HepG2 (cell line): ENCODE results near the gene WTAP. TPM values are rescaled to one million over a fixed set of nuclear protein-coding genes. Genes with fewer than 3 reads are reported as not detected.

Experiments used
- CAMTA2 ChIP-seq: sonication (generic); formaldehyde crosslinking; IDR thresholded peaks from 2 replicates; pipeline ENCODE4 v1.4.0; 2020; ENCODE audit warnings: mild to moderate bottlenecking, missing genetic modification reagents, borderline replicate concordance
- E2F1 ChIP-seq: sonication (generic); formaldehyde crosslinking; IDR thresholded peaks from 2 replicates; pipeline ENCODE4 v1.5.0; 2020; ENCODE audit warnings: missing genetic modification reagents
- HMGXB4 ChIP-seq, 2 experiments: sonication (generic) in 1 of 2; formaldehyde crosslinking in 1 of 2; IDR thresholded peaks; 2 replicates each; pipeline versions ENCODE4 v1.4.0 to v1.6.1; 2018 to 2020; ENCODE audit warnings: missing genetic modification reagents in 2 of 2, borderline replicate concordance in 1 of 2, low read depth in 1 of 2, mild to moderate bottlenecking in 1 of 2, missing biosample characterization in 1 of 2
- HNRNPLL ChIP-seq: fragments of 200-400 bp; formaldehyde crosslinking; IDR thresholded peaks from 2 replicates; pipeline ENCODE4 v1.6.1; 2017; ENCODE audit warnings: mild to moderate bottlenecking, low read depth, low read length; ENCODE audit not compliant: poor library complexity, severe bottlenecking
- MAFG ChIP-seq: sonication (generic); formaldehyde crosslinking; IDR thresholded peaks from 2 replicates; pipeline ENCODE4 v1.5.1; 2020; ENCODE audit warnings: mild to moderate bottlenecking, missing genetic modification reagents
- MLLT10 ChIP-seq: sonication (generic); formaldehyde crosslinking; IDR thresholded peaks from 2 replicates; pipeline ENCODE4 v1.4.0; 2020; ENCODE audit warnings: missing genetic modification reagents
- NRL ChIP-seq: sonication (generic); formaldehyde crosslinking; IDR thresholded peaks from 2 replicates; pipeline ENCODE4 v1.5.0; 2020; ENCODE audit warnings: missing genetic modification reagents, mild to moderate bottlenecking, moderate library complexity, borderline replicate concordance
- PPARG ChIP-seq: conservative IDR thresholded peaks from 2 replicates; pipeline ENCODE4 v1.6.1; 2016; ENCODE audit warnings: missing biosample characterization, missing genetic modification reagents
- SNAPC5 ChIP-seq: sonication (generic); formaldehyde crosslinking; IDR thresholded peaks from 2 replicates; pipeline ENCODE4 v1.8.1; 2023; ENCODE audit warnings: mild to moderate bottlenecking, missing genetic modification reagents, borderline replicate concordance
- SP140L ChIP-seq: sonication (generic); formaldehyde crosslinking; IDR thresholded peaks from 2 replicates; pipeline ENCODE4 v1.4.0; 2020; ENCODE audit warnings: missing genetic modification reagents, borderline replicate concordance
- TCF12 ChIP-seq, 2 experiments: fragments of 450-650 bp in 1 of 2; sonication (generic) in 1 of 2; formaldehyde crosslinking in 1 of 2; IDR thresholded peaks; 2 replicates each; pipeline versions ENCODE4 v1.6.1 to v1.8.0; 2017 to 2022; ENCODE audit warnings: antibody characterized with exemption in 1 of 2, mild to moderate bottlenecking in 1 of 2, missing genetic modification reagents in 1 of 2, moderate library complexity in 1 of 2
- TFDP1 ChIP-seq: IDR thresholded peaks from 2 replicates; pipeline ENCODE4 v1.6.1; 2016; ENCODE audit warnings: missing compliant biosample characterization, missing genetic modification reagents, borderline replicate concordance
- TGIF2 ChIP-seq: IDR thresholded peaks from 2 replicates; pipeline ENCODE4 v1.6.1; 2016; ENCODE audit warnings: control low read depth, missing compliant biosample characterization
- TRAFD1 ChIP-seq: sonication (generic); formaldehyde crosslinking; IDR thresholded peaks from 2 replicates; pipeline ENCODE4 v1.5.1; 2020; ENCODE audit warnings: missing genetic modification reagents, mild to moderate bottlenecking, borderline replicate concordance
- XRCC5 ChIP-seq: fragments of 200-400 bp; formaldehyde crosslinking; optimal IDR thresholded peaks from 2 replicates; pipeline ENCODE3; 2017; ENCODE audit warnings: mild to moderate bottlenecking, low read length
- YY1 ChIP-seq: IDR thresholded peaks from 2 replicates; pipeline ENCODE4 v1.6.1; 2011; ENCODE audit warnings: low read length, low read depth, moderate library complexity, mild to moderate bottlenecking; ENCODE audit not compliant: insufficient read depth, insufficient replicate concordance
- ZFP82 ChIP-seq: sonication (generic); formaldehyde crosslinking; IDR thresholded peaks from 2 replicates; pipeline ENCODE4 v1.5.1; 2020; ENCODE audit warnings: mild to moderate bottlenecking, missing genetic modification reagents, borderline replicate concordance
- ZNF343 ChIP-seq: sonication (generic); formaldehyde crosslinking; IDR thresholded peaks from 2 replicates; pipeline ENCODE4 v1.4.0; 2020; ENCODE audit warnings: mild to moderate bottlenecking, missing genetic modification reagents
- ZNF441 ChIP-seq: sonication (generic); formaldehyde crosslinking; IDR thresholded peaks from 2 replicates; pipeline ENCODE4 v1.7.0; 2021; ENCODE audit warnings: missing genetic modification reagents, borderline replicate concordance
- ZNF564 ChIP-seq: sonication (generic); formaldehyde crosslinking; IDR thresholded peaks from 2 replicates; pipeline ENCODE4 v1.8.1; 2023; ENCODE audit warnings: mild to moderate bottlenecking, missing genetic modification reagents
- ZNF567 ChIP-seq: sonication (generic); formaldehyde crosslinking; IDR thresholded peaks from 2 replicates; pipeline ENCODE4 v1.8.1; 2023; ENCODE audit warnings: mild to moderate bottlenecking, missing genetic modification reagents, borderline replicate concordance
- ZNF839 ChIP-seq: sonication (generic); formaldehyde crosslinking; IDR thresholded peaks from 2 replicates; pipeline ENCODE4 v1.4.0; 2020; ENCODE audit warnings: missing genetic modification reagents, mild to moderate bottlenecking, borderline replicate concordance
- polyA plus RNA-seq, 8 experiments: library from polyadenylated mRNA; depleted of rRNA in 3 of 8; stranded (reverse) in 7 of 8; unstranded in 1 of 8; fragments of >200 nt; fragmentation: Illumina TruSeq in 4 of 8; extraction: Trizol in 4 of 8; gene quantifications; 2 replicates each; pipeline versions ENCODE4 v1.2.1 to v1.2.3, GENCODE V29; 2011 to 2016; ENCODE audit warnings: low read depth in 4 of 8, missing spikeins in 1 of 8, mixed read lengths in 1 of 8; ENCODE audit not compliant: insufficient read depth in 1 of 8
- total RNA-seq, 5 experiments: library from RNA; depleted of rRNA; stranded (reverse); fragments of >200 nt; fragmentation: Illumina TruSeq; extraction: Trizol; gene quantifications; 2 replicates each; pipeline ENCODE4 v1.2.3, GENCODE V29; 2016; ENCODE audit warnings: low read depth in 1 of 5

The WTAP gene
- total and polyA plus RNA-seq, 2 of the 13 experiments (the other 11 are each of a cell fraction or from before 2014, with no cell fraction given): 31.6 to 167 TPM

- TF ChIP-seq ZFP82 (CRISPR knock-in tag) (no peak), MLLT10 (0 out of 2 replicates have a peak, but pooled peaks have one; percentile 82), CAMTA2 (CRISPR knock-in tag) (peak; percentile 26; the same call in 1 of the 2 replicates), TCF12 (IDR thresholded peaks at IDR 0.05) (no peak), TCF12 (CRISPR knock-in tag; IDR thresholded peaks at IDR 0.05) (no peak), ZNF343 (CRISPR knock-in tag) (no peak), YY1 (peak; percentile 23), XRCC5 (peak; percentile 68), HMGXB4 (CRISPR knock-in tag; IDR thresholded peaks at IDR 0.05; ENCODE audit: borderline replicate concordance in 1 of 2, low read depth in 1 of 2) (peak in 1 of 2 experiments; percentile 33; a peak in 2 of 4 replicates), ZNF839 (CRISPR knock-in tag) (no peak), E2F1 (no peak), SNAPC5 (no peak), MAFG (CRISPR knock-in tag) (no peak), ZNF564 (CRISPR knock-in tag) (0 out of 2 replicates have a peak, but pooled peaks have one; percentile 22), TFDP1 (no peak; the same call in 1 of the 2 replicates), SP140L (0 out of 2 replicates have a peak, but pooled peaks have one; percentile 14), PPARG (CRISPR knock-in tag) (peak; percentile 21; the same call in 1 of the 2 replicates), TRAFD1 (CRISPR knock-in tag) (peak; percentile 28; the same call in 1 of the 2 replicates), ZNF567 (CRISPR knock-in tag) (0 out of 2 replicates have a peak, but pooled peaks have one; percentile 43), ZNF441 (CRISPR knock-in tag) (peak; percentile 47; the same call in 1 of the 2 replicates), HNRNPLL (no peak), NRL (CRISPR knock-in tag) (no peak), TGIF2 (no peak; the same call in 1 of the 2 replicates)
These were observed 575 bp downstream of the WTAP start (continued) for GRCh38 chr6:159727717-159728445.
